Activated naive CD4-positive, alpha-beta T cell treated with anti-CD3 and anti-CD28 coated beads, Interleukin-2, amount 50 U/mL, for 16 hours (primary cell): Measurements from ENCODE around the gene PPFIA4.

Source experiments
- DNase-seq: peaks from one replicate; pipeline ENCODE4 v3.0.0-alpha.2; 2020

The PPFIA4 gene

GRCh38 chr1:203041351-203041932 is 15.2 kb downstream of the PPFIA4 start:
- no peak for DNase-seq

GRCh38 chr1:203043830-203044545 is 17.7 kb downstream of the PPFIA4 start:
- no peak for DNase-seq

- no peak for DNase-seq
Observed at GRCh38 chr1:203044546-203045250, 18.4 kb downstream of the PPFIA4 start.

- no peak for DNase-seq
Observed at GRCh38 chr1:203045336-203045735, 19.0 kb downstream of the PPFIA4 start.

- no peak for DNase-seq
Observed at GRCh38 chr1:203045821-203046594, 19.7 kb downstream of the PPFIA4 start.

- DNase-seq = no peak
Observed at GRCh38 chr1:203046984-203047630, 20.8 kb downstream of the PPFIA4 start.

GRCh38 chr1:203048086-203048485 is 21.8 kb downstream of the PPFIA4 start:
- DNase-seq = no peak

GRCh38 chr1:203048555-203049051 is 22.3 kb downstream of the PPFIA4 start:
- no peak for DNase-seq

GRCh38 chr1:203049077-203049476 is 22.8 kb downstream of the PPFIA4 start:
- DNase-seq = no peak

GRCh38 chr1:203049576-203050180 is 23.4 kb downstream of the PPFIA4 start:
- no peak for DNase-seq

GRCh38 chr1:203050826-203051225 is 24.5 kb downstream of the PPFIA4 start:
- DNase-seq = no peak

GRCh38 chr1:203051841-203052324 is 25.6 kb downstream of the PPFIA4 start:
- no peak for DNase-seq

GRCh38 chr1:203052601-203053000 is 26.3 kb downstream of the PPFIA4 start:
- no peak for DNase-seq

- no peak for DNase-seq
Observed at GRCh38 chr1:203054184-203054583, 27.9 kb downstream of the PPFIA4 start.

GRCh38 chr1:203054642-203055041 is 28.4 kb downstream of the PPFIA4 start:
- no peak for DNase-seq

GRCh38 chr1:203055161-203055799 is 29.0 kb downstream of the PPFIA4 start:
- no peak for DNase-seq

GRCh38 chr1:203056012-203056411 is 29.7 kb downstream of the PPFIA4 start:
- no peak for DNase-seq

- DNase-seq = no peak
Observed at GRCh38 chr1:203056516-203056915, 30.2 kb downstream of the PPFIA4 start.

GRCh38 chr1:203057911-203058675 is 31.8 kb downstream of the PPFIA4 start:
- no peak for DNase-seq

- DNase-seq = no peak
Observed at GRCh38 chr1:203058676-203058935, 32.3 kb downstream of the PPFIA4 start.

- DNase-seq = no peak
Observed at GRCh38 chr1:203059485-203059884, 33.2 kb downstream of the PPFIA4 start.
